ENCODE data around the gene BCOR. TPM values are rescaled to one million over a fixed set of nuclear protein-coding genes. Genes with fewer than 3 reads are reported as not detected.

Gene BCOR
- total RNA-seq (2021) = 126 and 134 TPM in 2 replicates
- long read RNA-seq, partial matches to known transcripts = 108 of 123 reads
- long read RNA-seq, other reads (novel, unspliced or antisense) = 15 of 123 reads

DNA sequence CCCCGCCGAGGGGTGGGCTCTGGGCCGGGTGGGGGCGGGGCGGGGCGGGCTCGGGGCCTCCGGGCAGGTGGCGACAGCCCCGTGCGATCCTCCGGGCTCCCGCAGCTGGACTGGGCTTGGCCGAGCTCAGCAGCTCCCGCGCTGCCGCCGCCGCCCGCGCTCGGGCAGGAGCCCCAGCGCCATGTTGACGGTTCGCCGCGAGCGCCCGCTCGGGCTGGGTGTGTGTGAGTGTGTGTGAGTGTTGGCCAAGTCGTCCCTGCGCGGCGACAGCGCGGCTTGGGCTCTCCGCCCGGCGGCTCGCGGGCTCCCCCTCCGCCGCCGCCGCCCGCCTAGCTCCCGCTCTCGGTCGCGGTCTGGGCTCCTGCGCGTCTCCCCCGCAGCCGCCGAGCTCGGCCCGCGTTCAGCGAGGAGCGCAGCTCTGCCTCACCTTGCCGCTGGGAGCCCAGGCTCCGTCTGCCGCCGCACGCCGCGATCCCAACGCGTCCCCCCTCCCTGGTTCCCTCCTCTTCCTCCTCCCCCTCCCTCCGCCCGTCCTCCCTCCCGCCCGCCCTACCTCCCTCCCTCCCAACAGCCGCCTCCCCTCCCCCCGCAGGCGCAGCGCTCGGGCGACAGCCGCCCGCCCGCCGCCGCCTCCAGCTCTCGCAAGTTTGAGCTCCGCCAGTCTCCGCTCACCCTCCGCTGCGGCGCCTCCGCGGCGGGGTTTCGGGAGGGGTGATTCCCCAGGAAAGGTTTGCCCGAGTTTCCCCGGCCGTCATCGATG is at the start of gene BCOR:
TSS of gene BCOR (minus strand) at position 455 of the 760 bp plus-strand sequence. CDS start 20,029 bp downstream, outside the sequence.
- Histone ChIP-seq H3K79me2 (ENCODE audit: insufficient read depth, low read length) (peaks cover 17% of the 10 kb centered on the region), H3K56ac (ENCODE audit: insufficient read length, low read depth, low read length) (no peak within 1 kb of the TSS), H3K27me3 (ENCODE audit: insufficient read depth, low read length) (peaks cover 36% of the 10 kb centered on the region; the same call in 1 of the 2 replicates), H3K23me2 (ENCODE audit: insufficient read length, low read depth, low read length, poor library complexity, severe bottlenecking) (peaks cover 32% of the 10 kb centered on the region), H3K18ac (ENCODE audit: insufficient read length, low read depth, low read length) (no peak within 1 kb of the TSS), H2AK5ac (ENCODE audit: insufficient read length, low read length) (no peak within 1 kb of the TSS), H4K8ac (replicated peaks; ENCODE audit: insufficient read length, low read depth, low read length) (no peak within 1 kb of the TSS), H4K5ac (ENCODE audit: insufficient read length, low read depth, low read length) (no peak within 1 kb of the TSS), H2BK120ac (ENCODE audit: low read depth, low read length, poor library complexity, severe bottlenecking) (no peak within 1 kb of the TSS), H4K91ac (ENCODE audit: insufficient read length, low read depth, low read length) (no peak within 1 kb of the TSS), H3T11ph (ENCODE audit: low read length) (no peak within 1 kb of the TSS), H3K4me1 (ENCODE audit: insufficient read depth, low read length) (peaks cover 8% of the 10 kb centered on the region; the same call in 1 of the 2 replicates), H2BK15ac (ENCODE audit: low read depth, low read length) (no peak within 1 kb of the TSS), H2AFZ (ENCODE audit: low read length) (no peak within 1 kb of the TSS), H2BK20ac (ENCODE audit: low read depth, low read length, poor library complexity, severe bottlenecking) (no peak within 1 kb of the TSS), H3K9ac (ENCODE audit: extremely low read depth, insufficient read length, low read length) (no peak within 1 kb of the TSS), H3K4me2 (ENCODE audit: insufficient read depth, insufficient read length, low read length) (peak within 1 kb of the TSS; percentile 74), H2BK12ac (ENCODE audit: insufficient read length, low read depth, low read length) (no peak within 1 kb of the TSS), H2BK5ac (ENCODE audit: insufficient read length, low read length) (no peak within 1 kb of the TSS), H3K79me1 (ENCODE audit: insufficient read depth, low read depth, low read length, poor library complexity, severe bottlenecking) (no peaks in the 10 kb centered on the region), H3K9me3 (ENCODE audit: control insufficient read depth, low read depth, low read length) (no peaks in the 10 kb centered on the region), H3K4ac (ENCODE audit: low read depth, low read length) (no peak within 1 kb of the TSS), H3K23ac (ENCODE audit: insufficient read length, low read depth, low read length) (no peak within 1 kb of the TSS), H4K20me1 (ENCODE audit: control insufficient read depth, insufficient read depth, insufficient read length) (no peaks in the 10 kb centered on the region), H3K14ac (ENCODE audit: insufficient read depth, low read length) (peak within 1 kb of the TSS; percentile 58; the same call in 1 of the 2 replicates), H3K27ac (ENCODE audit: insufficient read length, low read depth, low read length) (no peak within 1 kb of the TSS)
- WGBS (ENCODE audit: extremely low coverage, insufficient read length, low lambda C conversion rate) = no CpG with 5 or more reads among the region's 98 CpGs
- Mint-ChIP-seq H3K4me1 (peaks cover 27 to 41% of the 10 kb centered on the region in 2 experiments), H3K36me3 (ENCODE audit: insufficient read depth in 1 of 3, low read depth in 3 of 3) (peaks cover 0 to 8% (median 6%) of the 10 kb centered on the region in 3 experiments; a peak in 5 of 7 replicates), H3K27me3 (ENCODE audit: low read depth) (peaks cover 44% of the 10 kb centered on the region), H3K9me3 (peaks cover 40 to 43% of the 10 kb centered on the region in 2 experiments), H3K27ac (no peak within 1 kb of the TSS), H3K4me3 (peak within 1 kb of the TSS; percentile 80 to 86)
- DNase-seq = peak; percentile 77
- TF ChIP-seq, protein P1, sequence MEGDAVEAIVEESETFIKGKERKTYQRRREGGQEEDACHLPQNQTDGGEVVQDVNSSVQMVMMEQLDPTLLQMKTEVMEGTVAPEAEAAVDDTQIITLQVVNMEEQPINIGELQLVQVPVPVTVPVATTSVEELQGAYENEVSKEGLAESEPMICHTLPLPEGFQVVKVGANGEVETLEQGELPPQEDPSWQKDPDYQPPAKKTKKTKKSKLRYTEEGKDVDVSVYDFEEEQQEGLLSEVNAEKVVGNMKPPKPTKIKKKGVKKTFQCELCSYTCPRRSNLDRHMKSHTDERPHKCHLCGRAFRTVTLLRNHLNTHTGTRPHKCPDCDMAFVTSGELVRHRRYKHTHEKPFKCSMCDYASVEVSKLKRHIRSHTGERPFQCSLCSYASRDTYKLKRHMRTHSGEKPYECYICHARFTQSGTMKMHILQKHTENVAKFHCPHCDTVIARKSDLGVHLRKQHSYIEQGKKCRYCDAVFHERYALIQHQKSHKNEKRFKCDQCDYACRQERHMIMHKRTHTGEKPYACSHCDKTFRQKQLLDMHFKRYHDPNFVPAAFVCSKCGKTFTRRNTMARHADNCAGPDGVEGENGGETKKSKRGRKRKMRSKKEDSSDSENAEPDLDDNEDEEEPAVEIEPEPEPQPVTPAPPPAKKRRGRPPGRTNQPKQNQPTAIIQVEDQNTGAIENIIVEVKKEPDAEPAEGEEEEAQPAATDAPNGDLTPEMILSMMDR (conservative IDR thresholded peaks at IDR 0.05) = peak; percentile 15; the same call in 1 of the 3 replicates

All from H9 (cell line).